GM19328 (cell line): Measurements from ENCODE around the gene ARPC1A.
"Not testable (repeated sequence)": the region's sequence is repeated elsewhere in the genome, so short reads cannot be mapped to it uniquely, and the experiment has no call there.

ENCODE experiments used
- ATAC-seq: cut with Tn5 transposase; IDR thresholded peaks from one replicate; pipeline ENCODE4 v1.9.1; 2021; ENCODE audit warnings: mild to moderate bottlenecking, moderate library complexity; ENCODE audit not compliant: unreplicated experiment

ARPC1A gene

GRCh38 chr7:99320371-99320770 is 5.3 kb upstream of the ARPC1A start:
- ATAC-seq = no peak

GRCh38 chr7:99322659-99323058 is 3.0 kb upstream of the ARPC1A start:
- ATAC-seq = not testable (repeated sequence)

DNA sequence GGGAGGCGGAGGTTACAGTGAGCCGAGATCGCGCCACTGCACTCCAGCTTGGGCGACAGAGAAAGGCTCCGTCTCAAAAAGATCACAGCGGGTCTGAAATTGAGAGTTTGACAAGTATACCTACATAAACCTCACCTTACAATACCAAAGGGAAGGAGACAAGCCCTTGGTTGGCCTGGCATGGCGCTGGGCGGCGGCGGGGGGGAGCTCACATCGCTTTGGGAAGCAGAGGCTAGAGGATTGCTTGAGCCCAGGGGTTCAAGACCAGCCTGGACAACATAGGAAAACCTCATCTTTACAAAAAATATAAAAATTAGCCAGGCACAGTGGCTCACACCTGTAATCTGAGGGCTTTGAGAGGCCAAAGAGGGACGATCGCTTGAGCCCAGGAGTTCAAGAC is 1.1 kb upstream of the ARPC1A start:
- no peak for ATAC-seq

GRCh38 chr7:99325001-99325493 is 651 bp upstream of the ARPC1A start:
- no peak for ATAC-seq

GRCh38 chr7:99326408-99326782 is 697 bp downstream of the ARPC1A start:
- no peak for ATAC-seq

GRCh38 chr7:99330314-99330961 is 4.7 kb downstream of the ARPC1A start:
- not testable (repeated sequence) for ATAC-seq

- ATAC-seq = no peak
Measured at GRCh38 chr7:99331002-99331401, 5.3 kb downstream of the ARPC1A start.

DNA sequence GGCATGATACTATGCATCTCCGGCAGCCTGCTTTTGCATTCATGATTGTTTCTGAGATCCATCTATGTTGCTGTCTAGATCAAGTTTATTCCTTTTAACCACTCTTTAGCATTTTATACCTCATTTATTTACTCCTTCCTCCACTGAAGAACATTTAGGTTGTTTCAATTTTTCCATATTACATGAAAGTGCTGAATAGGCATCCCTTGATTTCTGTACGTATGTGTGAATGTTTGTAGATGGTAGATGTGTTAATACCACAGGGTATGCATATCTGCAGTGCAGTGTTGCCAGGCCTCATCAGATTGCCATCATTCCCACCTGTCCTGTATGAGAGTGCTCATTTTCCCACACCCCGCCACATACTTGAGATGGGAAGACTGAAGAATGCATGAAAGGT is 13.9 kb downstream of the ARPC1A start:
- no peak for ATAC-seq

GRCh38 chr7:99340659-99341058 is 15.0 kb downstream of the ARPC1A start:
- no peak for ATAC-seq

DNA sequence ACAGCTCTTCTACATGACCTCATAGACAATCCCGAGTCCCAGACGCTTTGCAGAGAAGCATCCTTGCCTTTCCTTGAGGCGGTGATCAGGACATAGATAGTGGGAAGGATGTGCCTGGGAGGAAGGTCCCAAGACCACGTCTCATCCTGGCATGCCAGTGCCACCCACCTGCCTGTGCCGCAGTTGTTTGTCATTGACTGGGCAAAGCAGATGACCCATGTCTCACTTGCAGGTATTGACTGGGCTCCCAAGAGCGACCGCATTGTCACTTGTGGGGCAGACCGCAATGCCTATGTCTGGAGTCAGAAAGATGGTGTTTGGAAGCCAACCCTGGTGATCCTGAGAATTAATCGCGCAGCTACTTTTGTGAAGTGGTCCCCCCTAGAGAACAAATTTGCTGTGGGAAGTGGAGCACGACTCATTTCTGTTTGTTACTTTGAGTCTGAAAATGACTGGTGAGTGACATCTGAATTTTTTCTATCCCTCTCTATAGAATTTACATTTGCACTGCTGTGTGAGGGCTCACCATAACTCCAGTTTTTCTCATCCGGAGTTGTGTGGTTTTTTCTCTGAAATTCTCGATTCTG is 18.5 kb downstream of the ARPC1A start:
- no peak for ATAC-seq

GRCh38 chr7:99350641-99351040 is 24.9 kb downstream of the ARPC1A start:
- ATAC-seq = not testable (repeated sequence)

- no peak for ATAC-seq
Measured at GRCh38 chr7:99352247-99352646, 26.5 kb downstream of the ARPC1A start.

DNA sequence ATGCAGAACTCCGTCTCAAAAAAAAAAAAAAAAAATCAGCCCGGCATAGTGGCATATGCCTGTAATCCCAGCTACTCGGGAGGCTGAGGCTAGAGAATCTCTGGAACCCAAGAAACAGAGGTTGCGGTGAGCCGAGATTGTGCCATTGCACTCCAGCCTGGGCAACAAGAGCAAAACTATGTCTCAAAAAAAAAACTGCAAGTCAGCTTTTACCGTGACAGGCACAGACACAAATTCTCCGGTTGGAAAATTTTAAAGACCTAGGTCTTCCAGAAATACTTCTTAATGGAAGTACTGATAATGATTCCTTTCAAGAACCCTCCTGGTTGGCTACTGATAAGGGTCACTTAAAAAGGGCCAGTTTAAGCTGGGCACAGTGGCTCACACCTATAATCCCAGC is 29.4 kb downstream of the ARPC1A start:
- ATAC-seq = no peak

DNA sequence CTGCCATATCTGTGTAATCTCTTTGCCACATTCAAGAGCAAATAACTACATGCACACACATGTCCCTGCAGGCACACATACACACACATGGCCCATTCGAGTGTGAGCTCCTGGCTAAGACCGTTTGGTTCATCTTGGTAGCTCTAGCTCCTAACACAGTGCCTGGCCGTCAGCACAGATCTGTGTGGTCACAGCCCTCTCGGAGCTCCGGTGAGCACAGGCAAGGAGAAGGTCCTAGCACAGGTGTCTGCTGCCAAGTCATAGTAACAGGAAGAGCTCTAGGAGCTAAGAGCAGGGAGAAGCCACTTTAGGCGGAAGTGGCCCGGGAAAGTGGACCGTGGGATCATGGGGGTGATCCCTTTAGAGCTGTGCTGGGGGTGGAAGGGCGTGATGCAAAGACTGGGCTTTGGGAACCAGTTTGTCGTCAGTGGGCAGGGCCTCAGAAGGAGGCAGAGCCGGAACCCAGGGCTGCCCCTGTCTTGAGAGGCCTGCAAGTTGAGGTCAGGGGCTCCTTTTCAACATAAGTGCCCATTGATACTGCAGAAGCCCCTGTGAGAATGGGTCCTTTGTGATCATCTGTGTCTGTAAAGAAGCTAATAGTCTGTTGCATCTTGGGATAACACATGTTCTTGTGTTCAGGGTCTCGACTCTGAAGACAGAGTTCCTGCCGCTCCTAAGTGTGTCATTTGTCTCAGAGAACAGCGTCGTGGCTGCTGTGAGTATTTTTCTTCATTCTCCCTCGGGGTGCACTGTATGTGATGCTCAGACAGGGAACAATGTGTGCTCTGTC is 32.2 kb downstream of the ARPC1A start:
- no peak for ATAC-seq

DNA sequence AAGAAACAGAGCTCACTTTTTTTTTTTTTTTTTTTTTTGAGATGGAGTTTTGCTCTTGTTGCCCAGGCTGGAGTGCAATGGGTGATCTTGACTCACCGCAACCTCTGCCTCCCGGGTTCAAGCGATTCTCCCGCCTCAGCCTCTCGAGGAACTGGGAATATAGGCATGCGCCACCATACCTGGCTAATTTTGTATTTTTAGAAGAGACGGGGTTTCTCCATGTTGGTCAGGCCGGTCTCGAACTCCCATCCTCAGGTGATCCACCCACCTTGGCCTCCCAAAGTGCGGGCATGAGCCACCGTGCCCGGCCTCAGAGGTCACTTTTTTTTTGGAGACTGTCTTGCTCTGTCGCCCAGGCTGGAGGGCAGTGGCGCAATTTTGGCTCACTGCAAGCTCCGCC is 32.8 kb downstream of the ARPC1A start:
- ATAC-seq = not testable (repeated sequence)

DNA sequence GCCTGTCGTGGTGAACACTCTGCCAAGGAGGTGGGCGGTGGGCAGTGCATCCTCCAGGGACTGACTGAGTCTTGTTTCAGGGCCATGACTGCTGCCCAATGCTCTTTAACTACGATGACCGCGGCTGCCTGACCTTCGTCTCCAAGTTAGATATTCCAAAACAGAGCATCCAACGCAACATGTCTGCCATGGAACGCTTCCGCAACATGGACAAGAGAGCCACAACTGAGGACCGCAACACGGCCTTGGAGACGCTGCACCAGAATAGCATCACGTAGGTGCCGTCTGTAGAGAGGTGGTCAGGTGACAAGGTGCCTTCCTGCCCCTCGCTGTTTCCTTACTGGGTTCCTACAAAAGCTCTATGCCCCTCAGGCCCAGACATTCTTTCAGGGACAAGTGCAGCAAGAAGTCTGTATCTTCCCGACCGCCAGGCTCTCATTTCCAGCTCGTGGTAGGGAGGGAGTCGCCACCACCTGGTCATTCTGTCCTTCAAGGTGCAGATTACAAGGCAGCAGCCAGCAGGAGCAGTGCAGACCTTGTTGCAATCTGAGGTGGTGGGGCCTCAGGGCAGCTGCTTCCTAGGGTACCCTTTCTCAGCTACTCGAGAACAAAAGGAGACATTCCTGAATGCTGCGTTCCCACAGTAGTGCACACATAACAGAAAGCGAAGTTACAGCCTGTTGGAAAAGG is 33.9 kb downstream of the ARPC1A start:
- ATAC-seq = no peak

- no peak for ATAC-seq
Measured at GRCh38 chr7:99362801-99363200, 37.1 kb downstream of the ARPC1A start.

GRCh38 chr7:99363286-99363685 is 37.6 kb downstream of the ARPC1A start:
- no peak for ATAC-seq

- ATAC-seq = no peak
Measured at GRCh38 chr7:99365318-99366141, 39.8 kb downstream of the ARPC1A start.

DNA sequence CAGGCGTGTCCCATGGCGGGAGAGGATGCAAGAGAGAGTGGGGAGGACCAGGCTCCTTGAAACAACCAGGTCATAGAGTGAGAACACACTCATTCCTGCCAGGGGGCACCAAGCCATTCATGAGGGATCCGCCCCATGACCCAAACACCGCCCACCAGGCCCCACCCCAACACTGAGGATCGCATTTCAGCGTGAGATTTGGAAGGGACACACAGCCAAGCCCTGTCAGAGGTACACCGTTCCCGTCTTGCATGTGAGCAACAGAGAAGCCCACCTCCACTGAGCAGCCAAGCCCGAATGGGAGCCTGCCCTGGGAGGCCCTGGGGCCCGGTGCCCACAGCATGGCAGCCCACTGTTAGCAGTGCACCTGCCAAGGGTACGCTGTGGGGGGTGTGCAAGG is 40.9 kb downstream of the ARPC1A start:
- no peak for ATAC-seq
